ENCODE data around the gene EPHA4. TPM values are rescaled to one million over a fixed set of nuclear protein-coding genes. Genes with fewer than 3 reads are reported as not detected.

Gene EPHA4
- total RNA-seq, 1 donor from 2014 or later, result 11.9 TPM

- intact Hi-C loops (cut with DNase I), result no loop called here
- ATAC-seq (ENCODE audit: poor library complexity) (no peak), DNase-seq (no peak)
Measured at GRCh38 chr2:221490506-221491060, 81.5 kb downstream of the EPHA4 start.

GRCh38 chr2:221488136-221488807 lies 83.8 kb downstream of the EPHA4 start:
- ATAC-seq (ENCODE audit: poor library complexity), result no peak
- intact Hi-C loops (cut with DNase I), result no loop called here

GRCh38 chr2:221486106-221486505 lies 86.0 kb downstream of the EPHA4 start:
- ATAC-seq (ENCODE audit: poor library complexity) (no peak), DNase-seq (no peak)
- intact Hi-C loops (cut with DNase I), result no loop called here

More at GRCh38 chr2:221488136-221488807, 83.8 kb downstream of the EPHA4 start:
- DNase-seq, result no peak

- ATAC-seq (ENCODE audit: poor library complexity) (no peak), DNase-seq (no peak)
- intact Hi-C loops (cut with DNase I), result no loop called here
Measured at GRCh38 chr2:221485503-221485870, 86.6 kb downstream of the EPHA4 start.

GRCh38 chr2:221484761-221485502 lies 87.2 kb downstream of the EPHA4 start:
- ATAC-seq (ENCODE audit: poor library complexity), result no peak
- DNase-seq, result no peak
- intact Hi-C loops (cut with DNase I), result no loop called here

- DNase-seq (no peak), ATAC-seq (ENCODE audit: poor library complexity) (no peak)
- intact Hi-C loops (cut with DNase I), result no loop called here
Measured at GRCh38 chr2:221482666-221483455, 89.2 kb downstream of the EPHA4 start.

GRCh38 chr2:221480821-221481220 lies 91.3 kb downstream of the EPHA4 start:
- intact Hi-C loops (cut with DNase I), result no loop called here
- no peak for ATAC-seq (ENCODE audit: poor library complexity)
- no peak for DNase-seq

- DNase-seq (no peak), ATAC-seq (ENCODE audit: poor library complexity) (no peak)
- intact Hi-C loops (cut with DNase I), result no loop called here
Measured at GRCh38 chr2:221480163-221480562, 91.9 kb downstream of the EPHA4 start.

- intact Hi-C loops (cut with DNase I), result no loop called here
- ATAC-seq (ENCODE audit: poor library complexity) (no peak), DNase-seq (no peak)
Measured at GRCh38 chr2:221478485-221478863, 93.6 kb downstream of the EPHA4 start.

- DNase-seq (no peak), ATAC-seq (ENCODE audit: poor library complexity) (no peak)
- intact Hi-C loops (cut with DNase I), result no loop called here
Measured at GRCh38 chr2:221477714-221478484, 94.2 kb downstream of the EPHA4 start.

- intact Hi-C loops (cut with DNase I), result no loop called here
- DNase-seq, result no peak
- ATAC-seq (ENCODE audit: poor library complexity), result no peak
Measured at GRCh38 chr2:221476195-221476594, 95.9 kb downstream of the EPHA4 start.

GRCh38 chr2:221473451-221473850 lies 98.7 kb downstream of the EPHA4 start:
- DNase-seq (no peak), ATAC-seq (ENCODE audit: poor library complexity) (no peak)
- intact Hi-C loops (cut with DNase I), result no loop called here

- intact Hi-C loops (cut with DNase I), result no loop called here
- ATAC-seq (ENCODE audit: poor library complexity), result no peak
- no peak for DNase-seq
Measured at GRCh38 chr2:221468317-221468716, 103.8 kb downstream of the EPHA4 start.

GRCh38 chr2:221467610-221468009 lies 104.5 kb downstream of the EPHA4 start:
- intact Hi-C loops (cut with DNase I), result no loop called here
- ATAC-seq (ENCODE audit: poor library complexity) (peak; percentile 53), DNase-seq (no peak)

- intact Hi-C loops (cut with DNase I), result no loop called here
- ATAC-seq (ENCODE audit: poor library complexity), result no peak
- no peak for DNase-seq
Measured at GRCh38 chr2:221466744-221467143, 105.4 kb downstream of the EPHA4 start.

GRCh38 chr2:221465776-221466175 lies 106.3 kb downstream of the EPHA4 start:
- no peak for ATAC-seq (ENCODE audit: poor library complexity)
- no peak for DNase-seq
- intact Hi-C loops (cut with DNase I), result no loop called here

GRCh38 chr2:221464971-221465370 lies 107.1 kb downstream of the EPHA4 start:
- intact Hi-C loops (cut with DNase I), result no loop called here
- no peak for DNase-seq
- no peak for ATAC-seq (ENCODE audit: poor library complexity)

- no peak for DNase-seq
- no peak for ATAC-seq (ENCODE audit: poor library complexity)
- intact Hi-C loops (cut with DNase I), result no loop called here
Measured at GRCh38 chr2:221463241-221463896, 108.7 kb downstream of the EPHA4 start.
